ENCODE measurements around the gene BMPER.

Gene BMPER

GRCh38 chr7:33905389-33906032, at the start of gene BMPER:
Gene BMPER (plus strand): TSS chr7:33905539. CDS start chr7:33905614, 75 bp downstream.
- DNase-seq = no peak

- DNase-seq = no peak
Observed at GRCh38 chr7:33861947-33862346, 43.4 kb upstream of the BMPER start.

- no peak for DNase-seq
Observed at GRCh38 chr7:33862946-33863814, 42.2 kb upstream of the BMPER start.

GRCh38 chr7:33868166-33868565, 37.2 kb upstream of the BMPER start:
- no peak for DNase-seq

GRCh38 chr7:33869176-33869575, 36.2 kb upstream of the BMPER start:
- no peak for DNase-seq

- no peak for DNase-seq
Observed at GRCh38 chr7:33870120-33870519, 35.2 kb upstream of the BMPER start.

GRCh38 chr7:33872870-33873269, 32.5 kb upstream of the BMPER start:
- no peak for DNase-seq

- no peak for DNase-seq
Observed at GRCh38 chr7:33873518-33873917, 31.8 kb upstream of the BMPER start.

- DNase-seq = no peak
Observed at GRCh38 chr7:33873981-33874750, 31.2 kb upstream of the BMPER start.

- no peak for DNase-seq
Observed at GRCh38 chr7:33874943-33875342, 30.4 kb upstream of the BMPER start.

- DNase-seq = no peak
Observed at GRCh38 chr7:33876596-33877274, 28.6 kb upstream of the BMPER start.

- no peak for DNase-seq
Observed at GRCh38 chr7:33880787-33881186, 24.6 kb upstream of the BMPER start.

- no peak for DNase-seq
Observed at GRCh38 chr7:33881316-33881715, 24.0 kb upstream of the BMPER start.

- no peak for DNase-seq
Observed at GRCh38 chr7:33882040-33882837, 23.1 kb upstream of the BMPER start.

GRCh38 chr7:33882950-33883670, 22.2 kb upstream of the BMPER start:
- no peak for DNase-seq

- no peak for DNase-seq
Observed at GRCh38 chr7:33883671-33883965, 21.7 kb upstream of the BMPER start.

GRCh38 chr7:33885290-33886148, 19.8 kb upstream of the BMPER start:
- DNase-seq = no peak

- DNase-seq = no peak
Observed at GRCh38 chr7:33886149-33886623, 19.2 kb upstream of the BMPER start.

GRCh38 chr7:33887266-33887975, 17.9 kb upstream of the BMPER start:
- no peak for DNase-seq

- no peak for DNase-seq
Observed at GRCh38 chr7:33888166-33888565, 17.2 kb upstream of the BMPER start.
